NCI-H748 treated with DMSO at 0.1 percent for 48 hours (cell line): ENCODE data around the gene MMP24.
"Not testable (repeated sequence)": the region's sequence is repeated elsewhere in the genome, so short reads cannot be mapped to it uniquely, and the experiment has no call there.

Source experiments
- DNase-seq: peaks from one replicate; lab custom pipeline; 2025; lab: John Stamatoyannopoulos, UW

The MMP24 gene

GRCh38 chr20:35223941-35224340 is 2.5 kb upstream of the MMP24 start:
- DNase-seq, result no peak

- no peak for DNase-seq
Observed at GRCh38 chr20:35224536-35224935, 2.0 kb upstream of the MMP24 start.

- no peak for DNase-seq
Observed at GRCh38 chr20:35225319-35226125, 968 bp upstream of the MMP24 start.

GRCh38 chr20:35226884-35227681 is 593 bp downstream of the MMP24 start:
- DNase-seq, result peak; percentile 10

GRCh38 chr20:35232575-35232974 is 6.1 kb downstream of the MMP24 start:
- DNase-seq, result no peak

GRCh38 chr20:35235881-35236280 is 9.4 kb downstream of the MMP24 start:
- no peak for DNase-seq

- no peak for DNase-seq
Observed at GRCh38 chr20:35237486-35237885, 11.0 kb downstream of the MMP24 start.

GRCh38 chr20:35238170-35238569 is 11.7 kb downstream of the MMP24 start:
- no peak for DNase-seq

GRCh38 chr20:35238735-35239134 is 12.2 kb downstream of the MMP24 start:
- DNase-seq, result no peak

- DNase-seq, result no peak
Observed at GRCh38 chr20:35240083-35240810, 13.8 kb downstream of the MMP24 start.

- DNase-seq, result no peak
Observed at GRCh38 chr20:35240811-35241293, 14.4 kb downstream of the MMP24 start.

GRCh38 chr20:35243317-35243716 is 16.8 kb downstream of the MMP24 start:
- no peak for DNase-seq

GRCh38 chr20:35243986-35244385 is 17.5 kb downstream of the MMP24 start:
- DNase-seq, result no peak

GRCh38 chr20:35246723-35247122 is 20.2 kb downstream of the MMP24 start:
- no peak for DNase-seq

GRCh38 chr20:35248641-35249475 is 22.4 kb downstream of the MMP24 start:
- DNase-seq, result no peak

GRCh38 chr20:35251613-35251940 is 25.1 kb downstream of the MMP24 start:
- DNase-seq, result no peak

GRCh38 chr20:35252037-35252461 is 25.6 kb downstream of the MMP24 start:
- no peak for DNase-seq

- DNase-seq, result not testable (repeated sequence)
Observed at GRCh38 chr20:35252598-35252997, 26.1 kb downstream of the MMP24 start.

GRCh38 chr20:35253010-35253409 is 26.5 kb downstream of the MMP24 start:
- DNase-seq, result no peak

GRCh38 chr20:35254448-35254999 is 28.0 kb downstream of the MMP24 start:
- DNase-seq, result no peak

GRCh38 chr20:35257175-35257909 is 30.9 kb downstream of the MMP24 start:
- DNase-seq, result no peak
